ENCODE results near the gene CCDC54.

Gene CCDC54

DNA sequence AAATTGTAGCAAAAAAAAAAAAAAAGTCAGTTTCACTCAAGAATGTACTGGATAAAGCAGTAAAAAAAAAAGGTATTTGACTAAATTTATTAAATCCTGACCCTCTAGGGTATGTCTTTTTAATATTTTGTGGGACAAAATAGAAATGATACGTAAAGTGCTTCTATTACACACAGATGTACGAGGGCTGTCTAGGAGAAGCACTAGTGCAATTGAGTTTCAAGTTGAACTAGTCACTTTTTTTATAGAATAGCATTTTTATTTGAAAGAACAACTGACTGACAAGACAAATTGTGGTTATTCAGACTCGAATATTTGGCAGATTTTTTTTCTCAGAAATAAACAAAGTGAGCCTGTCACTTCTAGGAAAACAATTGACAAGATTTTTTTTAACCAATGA is 49.0 kb downstream of the CCDC54 start:
- no peak overlapping the region for H3K4me3 ChIP-seq (ENCODE audit: low read depth, low read length)
- TF ChIP-seq, protein P1, sequence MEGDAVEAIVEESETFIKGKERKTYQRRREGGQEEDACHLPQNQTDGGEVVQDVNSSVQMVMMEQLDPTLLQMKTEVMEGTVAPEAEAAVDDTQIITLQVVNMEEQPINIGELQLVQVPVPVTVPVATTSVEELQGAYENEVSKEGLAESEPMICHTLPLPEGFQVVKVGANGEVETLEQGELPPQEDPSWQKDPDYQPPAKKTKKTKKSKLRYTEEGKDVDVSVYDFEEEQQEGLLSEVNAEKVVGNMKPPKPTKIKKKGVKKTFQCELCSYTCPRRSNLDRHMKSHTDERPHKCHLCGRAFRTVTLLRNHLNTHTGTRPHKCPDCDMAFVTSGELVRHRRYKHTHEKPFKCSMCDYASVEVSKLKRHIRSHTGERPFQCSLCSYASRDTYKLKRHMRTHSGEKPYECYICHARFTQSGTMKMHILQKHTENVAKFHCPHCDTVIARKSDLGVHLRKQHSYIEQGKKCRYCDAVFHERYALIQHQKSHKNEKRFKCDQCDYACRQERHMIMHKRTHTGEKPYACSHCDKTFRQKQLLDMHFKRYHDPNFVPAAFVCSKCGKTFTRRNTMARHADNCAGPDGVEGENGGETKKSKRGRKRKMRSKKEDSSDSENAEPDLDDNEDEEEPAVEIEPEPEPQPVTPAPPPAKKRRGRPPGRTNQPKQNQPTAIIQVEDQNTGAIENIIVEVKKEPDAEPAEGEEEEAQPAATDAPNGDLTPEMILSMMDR (IDR thresholded peaks at IDR 0.05; ENCODE audit: low read depth, low read length, missing control alignments): no peak
- DNase-seq (ENCODE audit: low read depth): no peak
- in situ Hi-C loops (cut with HindIII; ENCODE audit: low sequenced_read_pairs): no loop called here
